ENCODE data around the gene SBF2. TPM values are rescaled to one million over a fixed set of nuclear protein-coding genes. Genes with fewer than 3 reads are reported as not detected.

SBF2 gene
- total and polyA plus RNA-seq, 2 donors (not counting 3 experiments of a cell fraction or from before 2014, with no cell fraction given), result 15.4 to 42.4 TPM

DNA sequence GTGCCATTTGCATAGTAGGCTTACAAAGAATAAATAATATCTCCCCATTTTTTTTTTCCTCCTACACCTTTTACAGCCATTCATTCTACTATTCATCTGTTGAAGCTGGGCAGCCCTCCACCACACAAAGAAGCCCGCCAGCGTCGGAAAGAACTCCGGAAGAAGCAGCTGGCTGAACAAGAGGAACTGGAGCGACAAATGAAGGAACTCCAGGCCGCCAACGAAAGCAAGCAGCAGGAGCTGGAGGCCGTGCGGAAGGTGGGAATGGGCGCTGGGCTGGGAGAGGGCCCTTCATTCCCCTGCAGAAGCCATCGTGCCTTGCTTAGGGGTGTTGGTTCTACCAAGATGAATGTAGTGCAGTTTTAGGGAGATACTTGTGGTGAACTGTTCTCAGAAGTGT, 561.6 kb downstream of the SBF2 start:
- Histone ChIP-seq H3K9me1 (replicated peaks; ENCODE audit: control insufficient read depth, extremely low read depth, insufficient read depth, low read length) (no peaks in the 10 kb centered on the region), H3K4me2 (ENCODE audit: insufficient read depth, low read length) (no peak overlapping the region), H4K20me1 (replicated peaks; ENCODE audit: control insufficient read depth, extremely low read depth, insufficient read depth, low read length) (no peaks in the 10 kb centered on the region), H3K27ac (ENCODE audit: insufficient read depth, low read depth, low read length) (no peak overlapping the region), H3K9me3 (replicated peaks; ENCODE audit: control insufficient read depth, insufficient read depth, low read length) (no peaks in the 10 kb centered on the region), H2AFZ (ENCODE audit: low read depth, low read length) (no peak overlapping the region), H3K79me2 (ENCODE audit: control insufficient read depth, insufficient read depth, low read length) (peaks cover 55% of the 10 kb centered on the region), H3K4me3 (replicated peaks in 1 of 3; ENCODE audit: insufficient read depth in 1 of 3, low read depth in 1 of 3, low read length in 3 of 3) (no peak overlapping the region), H3K4me1 (ENCODE audit: control insufficient read depth, extremely low read depth, insufficient read depth, low read length) (peaks cover 5% of the 10 kb centered on the region), H3K27me3 (ENCODE audit: control insufficient read depth in 2 of 2, insufficient read depth in 2 of 2, low read length in 2 of 2) (no peaks in the 10 kb centered on the region), H3K36me3 (ENCODE audit: control insufficient read depth in 2 of 2, extremely low read depth in 1 of 2, insufficient read depth in 2 of 2, low read length in 2 of 2) (peaks cover 21 to 32% of the 10 kb centered on the region in 2 experiments), H3K9ac (replicated peaks; ENCODE audit: extremely low read depth, insufficient read depth, low read length) (no peak overlapping the region)
- dilution Hi-C loops (cut with MboI; ENCODE audit: extremely low pct_ligation_motif_present, low sequenced_read_pairs), result loop anchor here (25.0 kb wide), 1 partner anchor 120 kb away; no protein-coding TSS in a partner anchor
- no peak for FAIRE-seq
- no TSS peak for BruUV-seq (replicated peaks)
- CTCF ChIA-PET, result interaction anchor here (1.5 kb wide), 1 partner anchor 16 kb away, joined by 4 read pairs; no protein-coding TSS in a partner anchor
- no peak for TF ChIP-seq JUN (IDR thresholded peaks at IDR 0.05; ENCODE audit: borderline replicate concordance, insufficient read depth, insufficient read length, low read depth)
- TF ChIP-seq, protein P1, sequence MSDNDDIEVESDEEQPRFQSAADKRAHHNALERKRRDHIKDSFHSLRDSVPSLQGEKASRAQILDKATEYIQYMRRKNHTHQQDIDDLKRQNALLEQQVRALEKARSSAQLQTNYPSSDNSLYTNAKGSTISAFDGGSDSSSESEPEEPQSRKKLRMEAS (IDR thresholded peaks at IDR 0.05; ENCODE audit: insufficient read depth, insufficient read length), result no peak
- TF ChIP-seq EZH2 (IDR thresholded peaks at IDR 0.05; ENCODE audit: borderline replicate concordance, low read depth, low read length, severe bottlenecking), result no peak
- TF ChIP-seq GATA2 (IDR thresholded peaks at IDR 0.05; ENCODE audit: insufficient read depth, insufficient read length, low read depth, low read length), result no peak
- TF ChIP-seq, protein P2, sequence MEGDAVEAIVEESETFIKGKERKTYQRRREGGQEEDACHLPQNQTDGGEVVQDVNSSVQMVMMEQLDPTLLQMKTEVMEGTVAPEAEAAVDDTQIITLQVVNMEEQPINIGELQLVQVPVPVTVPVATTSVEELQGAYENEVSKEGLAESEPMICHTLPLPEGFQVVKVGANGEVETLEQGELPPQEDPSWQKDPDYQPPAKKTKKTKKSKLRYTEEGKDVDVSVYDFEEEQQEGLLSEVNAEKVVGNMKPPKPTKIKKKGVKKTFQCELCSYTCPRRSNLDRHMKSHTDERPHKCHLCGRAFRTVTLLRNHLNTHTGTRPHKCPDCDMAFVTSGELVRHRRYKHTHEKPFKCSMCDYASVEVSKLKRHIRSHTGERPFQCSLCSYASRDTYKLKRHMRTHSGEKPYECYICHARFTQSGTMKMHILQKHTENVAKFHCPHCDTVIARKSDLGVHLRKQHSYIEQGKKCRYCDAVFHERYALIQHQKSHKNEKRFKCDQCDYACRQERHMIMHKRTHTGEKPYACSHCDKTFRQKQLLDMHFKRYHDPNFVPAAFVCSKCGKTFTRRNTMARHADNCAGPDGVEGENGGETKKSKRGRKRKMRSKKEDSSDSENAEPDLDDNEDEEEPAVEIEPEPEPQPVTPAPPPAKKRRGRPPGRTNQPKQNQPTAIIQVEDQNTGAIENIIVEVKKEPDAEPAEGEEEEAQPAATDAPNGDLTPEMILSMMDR (IDR thresholded peaks at IDR 0.05; ENCODE audit: extremely low read depth in 1 of 2, insufficient read depth in 1 of 2, low read depth in 1 of 2, low read length in 2 of 2), result no peak
- TF ChIP-seq POLR2A (IDR thresholded peaks at IDR 0.05; ENCODE audit: low read depth, low read length), result no peak
- no peak for TF ChIP-seq POLR2AphosphoS5 (IDR thresholded peaks at IDR 0.05; ENCODE audit: insufficient read depth, low read depth, low read length)
- TF ChIP-seq MYC (IDR thresholded peaks at IDR 0.05; ENCODE audit: low read depth, low read length), result no peak
- no peak for TF ChIP-seq FOS (IDR thresholded peaks at IDR 0.05; ENCODE audit: borderline replicate concordance, insufficient read depth, low read length)
- no peak for DNase-seq (ENCODE audit: low read depth, low spot score)
- POLR2A ChIA-PET, result no interaction called here
- intact Hi-C loops (cut with micrococcal nuclease), result loop anchor here (5.0 kb wide), 1 partner anchor 270 kb away; the partner anchor contains the start of gene ZNF143
